ENCODE measurements around the gene CAPN9.

- no peak for TF ChIP-seq ZBTB8A (IDR thresholded peaks at IDR 0.05; ENCODE audit: partially characterized antibody)
- no peak for TF ChIP-seq ZNF24 (IDR thresholded peaks at IDR 0.05)
- TF ChIP-seq ZNF318 (IDR thresholded peaks at IDR 0.05; ENCODE audit: borderline replicate concordance in 1 of 2, low read depth in 1 of 2): no peak
- no peak for TF ChIP-seq GATAD2A (IDR thresholded peaks at IDR 0.05)
- no peak for TF ChIP-seq CEBPZ (IDR thresholded peaks at IDR 0.05; ENCODE audit: borderline replicate concordance, low read depth, low read length)
- no peak for TF ChIP-seq TCF7L2 (IDR thresholded peaks at IDR 0.05; ENCODE audit: low read depth, low read length)
These were observed 6.5 kb downstream of the CAPN9 start for GRCh38 chr1:230753586-230754251.
